ENCODE measurements around the gene RD3L.

The RD3L gene

DNA sequence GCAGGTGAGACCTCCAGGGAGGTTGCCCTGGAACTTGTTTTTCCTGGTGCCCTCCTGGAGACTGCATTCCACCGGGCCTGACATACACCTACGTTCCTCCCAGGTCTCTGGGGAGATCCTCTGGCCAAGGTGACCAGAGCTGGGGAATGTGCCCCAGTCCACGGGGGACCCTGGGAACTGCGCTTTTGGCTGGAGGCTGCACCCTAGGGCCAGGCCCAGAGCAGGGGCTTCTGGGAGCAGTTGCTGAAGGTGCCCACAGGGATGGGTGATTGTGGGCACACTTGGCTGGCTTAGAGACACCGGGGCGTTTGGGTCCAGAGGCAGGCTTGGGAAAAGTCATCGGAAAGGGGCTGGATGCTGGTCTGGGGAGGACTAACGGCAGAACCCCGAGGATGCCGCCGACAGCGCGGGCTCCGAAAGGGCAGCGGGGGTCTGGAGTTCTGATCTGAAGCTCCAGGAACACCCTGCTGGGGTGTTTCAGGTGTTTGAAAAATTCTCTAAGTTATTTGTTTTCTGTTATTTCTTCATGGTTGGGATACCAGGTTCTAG, 50.6 kb downstream of the RD3L start:
- no peak for TF ChIP-seq CTCF (IDR thresholded peaks at IDR 0.05; ENCODE audit: low read depth, low read length, missing control alignments)
- H3K27ac ChIP-seq, result no peak overlapping the region
- DNase-seq, result no peak
- in situ Hi-C loops (cut with HindIII; ENCODE audit: low pct_ligation_motif_present, low sequenced_read_pairs), result no loop called here
- no peaks in the 10 kb centered on the region for H3K36me3 ChIP-seq (replicated peaks)
- H3K27me3 ChIP-seq (replicated peaks), result no peaks in the 10 kb centered on the region
- no peak overlapping the region for H3K4me3 ChIP-seq (ENCODE audit: low read depth, low read length)

DNA sequence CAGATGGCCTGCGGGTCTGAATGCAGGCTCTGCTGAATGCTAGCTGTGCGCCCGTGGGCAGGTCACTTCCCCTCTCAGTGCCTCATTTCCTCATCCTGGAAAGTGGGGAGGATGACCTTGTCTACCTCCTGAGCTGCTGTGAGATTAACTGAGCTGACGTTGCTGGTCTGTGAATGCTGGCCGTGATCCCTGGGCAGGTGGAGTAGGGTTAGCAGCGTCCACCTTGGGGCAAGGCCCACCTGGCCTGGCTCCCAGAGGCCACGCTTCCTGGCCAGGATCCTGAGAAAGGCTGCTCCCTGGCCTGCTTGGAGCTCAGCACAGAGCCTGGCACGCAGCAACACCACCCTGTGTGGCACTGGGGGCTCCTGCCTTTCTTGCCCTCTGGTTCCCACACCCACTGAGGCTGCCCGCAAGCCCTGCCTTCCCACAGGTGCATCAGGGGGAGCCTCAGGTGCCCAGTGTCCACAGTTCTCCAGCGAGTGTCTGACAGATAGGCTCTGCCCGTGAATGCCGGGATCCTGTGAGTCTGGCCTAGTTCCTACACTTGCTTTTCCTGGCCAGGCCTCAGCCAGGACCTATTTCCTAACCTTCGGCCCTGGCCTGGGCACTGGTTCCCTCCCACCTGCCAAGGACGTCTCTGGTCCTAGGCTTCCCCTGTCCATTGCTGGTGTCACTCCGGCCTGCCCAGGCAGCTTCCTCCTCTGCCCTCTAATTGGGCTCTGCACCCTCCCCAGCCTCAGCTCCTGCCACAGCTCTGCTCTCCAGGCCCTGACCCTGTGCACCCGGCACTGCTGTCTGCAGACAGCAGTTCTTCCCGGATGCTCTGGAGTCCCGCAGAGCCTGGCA, 51.3 kb downstream of the RD3L start:
- Histone ChIP-seq H3K27ac (no peak overlapping the region), H3K36me3 (replicated peaks) (no peaks in the 10 kb centered on the region), H3K27me3 (replicated peaks) (no peaks in the 10 kb centered on the region), H3K4me3 (ENCODE audit: low read depth, low read length) (no peak overlapping the region)
- in situ Hi-C loops (cut with HindIII; ENCODE audit: low pct_ligation_motif_present, low sequenced_read_pairs), result no loop called here
- TF ChIP-seq CTCF (IDR thresholded peaks at IDR 0.05; ENCODE audit: low read depth, low read length, missing control alignments), result no peak
- no peak for DNase-seq
